SH-SY5Y (cell line): ENCODE results near the gene DCLRE1C.

Source experiments
- GATA2 ChIP-seq: IDR thresholded peaks from 2 replicates; pipeline ENCODE4 v1.6.1; 2011; ENCODE audit warnings: mild to moderate bottlenecking, low read depth, low read length
- GATA3 ChIP-seq: IDR thresholded peaks from 2 replicates; pipeline ENCODE4 v1.6.1; 2011; ENCODE audit warnings: low read depth, mild to moderate bottlenecking, low read length, moderate library complexity

Gene DCLRE1C

DNA sequence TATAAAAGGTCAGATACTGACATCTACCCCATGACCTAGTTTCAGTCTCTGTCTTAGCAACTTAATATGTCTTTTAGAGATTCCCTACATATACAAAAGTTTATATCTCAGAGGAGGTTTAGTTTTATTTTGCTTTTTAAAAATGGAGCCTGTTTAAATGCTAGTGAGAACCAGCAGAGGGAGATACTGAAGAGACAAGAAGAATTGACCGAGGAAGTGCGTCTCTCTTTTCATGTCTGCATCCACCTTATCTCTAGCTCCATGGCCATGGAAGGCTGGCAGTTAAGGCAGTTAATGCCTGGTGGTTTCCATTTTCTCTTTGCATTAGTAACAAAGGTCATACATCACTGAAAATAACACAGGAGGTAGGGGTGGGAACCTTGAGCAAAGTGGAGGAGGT is 64.6 kb downstream of the DCLRE1C start:
- TF ChIP-seq GATA2 (no peak), GATA3 (no peak)

DNA sequence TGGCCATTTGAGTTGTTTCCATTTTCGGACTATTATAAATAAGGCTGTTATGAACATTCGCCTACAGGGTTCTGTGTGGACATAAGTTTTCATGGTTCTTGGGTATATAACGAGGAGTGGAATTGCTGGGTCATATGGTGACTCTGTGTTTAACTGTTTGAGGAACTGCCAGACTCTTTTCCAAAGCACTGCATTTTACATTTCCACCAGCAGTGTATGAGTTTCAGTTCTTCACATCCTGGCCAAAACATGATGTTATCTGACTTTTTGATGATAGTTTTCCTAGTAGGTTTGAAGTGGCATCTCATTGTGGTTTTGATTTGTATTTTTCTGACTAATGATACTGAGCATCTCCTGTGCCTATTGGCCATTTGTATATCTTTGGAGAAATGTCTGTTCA is 69.8 kb downstream of the DCLRE1C start:
- TF ChIP-seq GATA3: no peak
- TF ChIP-seq GATA2: no peak

DNA sequence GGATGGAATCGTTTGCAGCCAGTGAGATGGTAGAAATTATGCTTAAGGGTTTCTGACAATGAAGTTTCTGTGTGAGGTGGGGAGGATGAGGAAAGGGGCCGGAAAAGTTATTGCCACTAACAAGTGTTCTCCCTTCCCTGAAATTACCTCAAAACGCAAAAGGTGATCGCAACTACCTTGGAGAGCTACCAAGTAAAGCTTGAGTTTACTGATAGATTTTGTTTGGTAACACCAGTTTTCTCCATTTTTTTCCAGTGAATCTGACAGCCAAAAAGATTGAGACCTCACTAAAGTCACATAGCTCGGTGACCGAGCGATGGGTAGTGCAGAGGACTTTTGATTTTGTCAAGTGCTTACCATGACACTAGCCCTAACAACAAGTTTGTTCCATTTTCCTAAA is 73.7 kb downstream of the DCLRE1C start:
- TF ChIP-seq GATA3 (no peak), GATA2 (no peak)

DNA sequence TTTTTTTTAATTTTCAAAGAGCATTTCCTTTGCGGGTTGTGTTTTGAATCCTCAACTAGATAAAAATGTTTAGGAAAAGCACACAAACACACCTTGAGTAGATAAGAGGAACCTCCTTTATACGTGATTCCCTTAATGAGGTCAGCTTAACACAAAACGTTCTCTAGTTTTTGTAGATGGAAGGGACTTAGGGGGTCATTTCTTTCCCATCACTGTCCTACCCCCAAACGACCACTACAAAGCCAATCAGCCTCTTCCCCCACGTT is 74.0 kb downstream of the DCLRE1C start:
- TF ChIP-seq GATA3 (no peak), GATA2 (no peak)

DNA sequence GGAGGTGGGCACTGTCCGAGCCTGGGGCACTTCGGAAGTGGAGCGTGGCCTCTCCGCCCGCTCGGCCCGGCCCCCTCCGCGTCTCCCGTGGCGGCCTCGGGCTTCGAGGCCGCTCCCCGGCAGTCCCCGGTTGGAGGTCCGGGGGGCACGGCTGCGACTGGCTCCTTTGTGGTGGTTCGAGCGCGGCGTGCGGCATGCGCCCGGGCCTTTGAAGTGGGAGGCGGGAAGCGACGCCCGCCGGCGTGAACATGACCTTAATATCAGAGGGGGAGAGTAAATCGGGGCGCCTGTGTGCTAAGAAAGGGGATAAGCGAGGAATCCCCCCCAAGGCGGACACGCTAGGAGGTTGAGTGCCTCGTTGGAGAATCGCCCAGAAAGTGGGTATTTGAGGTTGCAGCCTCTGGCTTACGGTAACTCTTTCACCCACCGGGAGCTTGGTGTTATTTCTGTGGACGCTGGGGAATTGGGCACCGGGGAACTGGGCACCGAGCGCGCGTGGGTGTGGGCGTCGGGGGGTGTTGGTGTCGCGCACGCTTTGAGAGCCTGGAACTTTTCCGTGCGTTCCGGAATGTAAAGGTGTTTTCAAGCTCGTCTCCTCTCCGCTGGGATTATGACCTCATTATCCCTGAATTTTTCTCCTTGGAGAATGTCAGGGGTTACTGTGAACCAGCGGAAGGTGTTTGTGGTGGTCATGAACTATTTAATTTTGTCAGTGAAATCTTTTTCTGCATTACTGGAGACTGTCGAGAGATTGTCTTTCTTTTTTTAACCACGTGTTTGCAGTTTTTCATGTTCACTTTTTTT is 74.6 kb downstream of the DCLRE1C start:
- TF ChIP-seq GATA2: no peak

DNA sequence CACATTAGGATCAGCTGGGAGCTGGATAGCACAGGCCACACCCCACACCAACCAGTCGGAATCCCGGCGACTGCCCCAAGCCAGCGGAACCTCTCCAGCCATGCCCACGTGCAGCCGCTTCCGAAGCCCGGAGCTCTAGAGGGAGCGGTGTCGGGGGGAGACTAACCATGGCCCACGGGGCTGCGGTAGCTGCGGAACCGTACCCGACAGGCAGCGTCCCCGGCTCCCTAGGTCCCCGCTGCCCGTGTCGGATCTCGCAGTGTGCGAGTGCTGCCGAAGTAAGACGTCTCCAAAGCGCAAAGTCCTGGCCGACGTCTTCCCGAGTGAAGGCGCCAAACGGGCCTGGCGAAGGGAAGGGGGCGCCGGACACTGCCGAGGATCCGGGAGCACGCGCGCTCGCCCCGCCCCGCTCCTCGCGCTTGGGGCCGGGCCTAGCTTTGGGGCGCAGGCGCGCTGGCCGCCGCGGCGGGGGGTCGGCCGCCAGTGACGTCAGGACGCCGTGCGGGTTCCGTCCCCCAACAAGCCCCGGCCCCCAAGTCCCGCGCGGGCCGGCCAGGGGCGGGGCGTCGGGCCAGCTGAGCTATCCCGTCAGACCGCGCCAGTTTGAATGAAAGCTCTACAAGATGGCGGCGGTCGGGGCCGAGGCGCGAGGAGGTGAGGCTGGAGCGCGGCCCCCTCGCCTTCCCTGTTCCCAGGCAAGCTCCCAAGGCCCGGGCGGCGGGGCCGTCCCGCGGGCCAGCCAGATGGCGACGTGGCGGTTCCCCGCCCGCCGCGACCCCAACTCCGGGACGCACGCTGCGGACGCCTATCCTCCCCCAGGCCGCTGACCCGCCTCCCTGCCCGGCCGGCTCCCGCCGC is 75.4 kb downstream of the DCLRE1C start, which contains the start of gene SUV39H2:
Gene SUV39H2, plus strand, starts transcription at position 601 of the 858 bp plus-strand sequence. Its CDS starts 23 bp downstream, at position 624.
- TF ChIP-seq GATA2 (no peak), GATA3 (no peak)

DNA sequence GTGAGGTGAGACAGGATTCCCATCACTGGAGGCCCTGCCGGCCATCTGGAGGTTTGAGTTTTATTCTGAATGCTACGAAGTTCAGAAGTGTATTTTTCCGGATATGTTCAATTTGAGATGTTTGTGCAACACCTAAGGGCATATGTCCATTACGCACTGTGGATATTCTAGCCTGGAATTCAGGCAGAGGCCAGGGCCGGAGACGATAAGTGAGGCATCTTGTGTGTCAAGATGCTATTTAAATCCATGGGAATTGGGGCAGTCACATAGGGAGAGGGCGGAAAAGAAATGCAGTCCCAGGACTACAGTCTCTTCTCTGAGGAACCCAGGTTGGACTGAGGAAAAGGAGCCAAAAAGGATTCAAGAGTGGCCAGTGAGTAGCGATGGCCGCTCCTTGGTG is 77.1 kb downstream of the DCLRE1C start:
- no peak for TF ChIP-seq GATA3
- TF ChIP-seq GATA2: no peak

DNA sequence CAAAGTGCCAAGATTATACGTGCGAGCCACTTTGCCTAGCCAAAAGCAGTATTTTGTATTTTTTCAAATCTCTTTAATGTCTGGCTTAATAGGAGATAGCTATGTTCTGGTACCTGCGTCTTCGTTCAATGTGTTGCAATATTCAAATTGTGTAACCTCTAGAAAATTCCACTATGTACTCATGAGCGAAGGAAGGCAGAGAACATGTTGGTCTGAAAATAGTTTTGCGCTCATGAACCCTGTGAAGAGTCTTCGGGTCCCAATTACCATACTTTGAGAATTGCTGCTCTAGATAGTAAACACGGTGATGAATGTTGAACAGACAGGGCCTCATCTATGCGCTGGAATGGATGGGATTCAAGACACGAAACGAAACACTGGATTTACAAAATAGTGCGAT is 78.0 kb downstream of the DCLRE1C start:
- TF ChIP-seq GATA3 (no peak), GATA2 (no peak)

DNA sequence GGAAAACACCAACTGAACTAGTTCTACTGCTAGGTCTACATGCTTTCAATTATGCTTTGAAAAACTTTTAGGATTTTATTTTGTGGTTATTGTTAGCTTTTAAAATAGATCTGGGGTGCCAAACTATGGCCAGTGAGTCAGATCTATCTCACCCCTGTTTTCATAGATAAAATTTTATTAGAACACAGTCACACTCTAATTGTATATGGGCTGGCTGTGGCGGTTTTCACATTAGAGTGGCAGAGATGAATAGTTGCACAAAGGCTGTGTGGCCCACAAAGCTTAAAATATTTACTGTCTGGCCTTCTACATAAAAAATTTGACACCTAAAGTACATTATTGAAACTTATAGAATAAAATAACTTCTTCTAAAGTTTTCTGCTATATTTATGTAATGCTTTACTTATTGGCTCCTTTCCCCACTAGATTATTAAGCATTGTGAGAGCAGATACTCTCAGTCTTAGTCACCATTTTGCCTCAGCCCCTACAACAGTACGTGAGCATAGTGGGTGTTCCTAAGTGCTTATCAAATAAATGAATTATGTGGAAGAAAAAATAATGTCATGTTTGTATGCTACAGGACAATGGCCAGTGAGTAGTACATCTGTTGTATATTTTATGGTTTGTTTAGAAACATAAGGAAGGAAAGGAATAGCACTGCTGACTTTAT is 80.7 kb downstream of the DCLRE1C start:
- no peak for TF ChIP-seq GATA3

DNA sequence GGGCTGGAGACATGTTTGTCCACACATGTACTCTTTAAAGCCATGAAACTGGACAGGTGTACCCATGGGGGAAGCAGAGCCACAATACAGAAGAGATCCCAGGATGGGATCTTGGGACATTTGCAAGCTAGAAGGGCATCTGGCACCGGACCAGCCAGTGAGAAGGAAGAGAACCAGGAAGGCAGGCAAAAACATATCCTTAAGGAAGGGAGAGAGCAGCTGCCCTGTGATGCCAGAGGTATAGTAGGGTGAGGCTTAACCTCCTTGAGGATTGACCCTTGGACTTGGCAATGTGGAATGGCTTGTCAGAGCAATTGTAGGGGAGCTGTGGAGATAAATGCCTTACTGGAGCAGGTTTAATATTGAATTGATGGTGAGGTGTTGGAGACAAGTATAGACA is 93.1 kb downstream of the DCLRE1C start:
- TF ChIP-seq GATA3 (no peak), GATA2 (no peak)

DNA sequence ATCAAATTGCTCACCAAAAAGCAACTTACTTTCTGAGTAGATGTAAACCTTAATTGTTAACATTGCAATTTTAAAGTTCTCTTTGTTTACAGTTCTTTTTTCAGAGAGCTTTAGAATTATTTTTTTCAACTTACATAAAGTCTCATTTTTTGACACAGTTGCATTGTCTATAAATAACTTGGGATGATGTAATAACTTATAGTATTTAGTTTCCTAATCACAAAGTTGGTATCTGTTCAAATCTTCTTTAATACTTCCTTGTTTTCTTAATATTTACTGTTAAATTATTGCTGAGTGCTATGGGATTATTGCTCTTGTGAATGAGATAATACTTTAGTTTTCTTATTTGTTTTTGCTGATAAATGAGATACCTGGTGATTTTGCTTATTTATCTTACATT is 94.1 kb downstream of the DCLRE1C start:
- TF ChIP-seq GATA3 (no peak), GATA2 (no peak)

DNA sequence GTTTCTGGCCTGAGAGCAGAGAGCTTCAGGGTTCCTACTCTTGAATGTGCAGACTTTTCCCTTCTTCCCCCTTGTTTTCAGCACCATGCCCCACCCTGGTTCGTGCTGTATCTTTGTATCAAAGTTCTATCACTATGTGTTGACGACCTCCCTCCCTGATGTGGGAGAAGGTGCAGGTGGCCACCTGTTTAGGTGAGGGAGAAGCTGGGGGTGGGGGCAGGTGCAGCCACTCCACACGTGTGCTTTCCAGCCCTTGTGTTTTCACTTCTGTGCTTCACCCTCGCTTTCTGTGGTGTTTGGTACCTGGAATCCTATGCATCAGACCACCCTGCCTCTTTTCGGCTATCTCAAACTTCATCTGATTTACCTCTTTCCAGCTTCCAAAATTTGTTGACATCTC is 94.9 kb downstream of the DCLRE1C start:
- TF ChIP-seq GATA3 (no peak), GATA2 (no peak)

DNA sequence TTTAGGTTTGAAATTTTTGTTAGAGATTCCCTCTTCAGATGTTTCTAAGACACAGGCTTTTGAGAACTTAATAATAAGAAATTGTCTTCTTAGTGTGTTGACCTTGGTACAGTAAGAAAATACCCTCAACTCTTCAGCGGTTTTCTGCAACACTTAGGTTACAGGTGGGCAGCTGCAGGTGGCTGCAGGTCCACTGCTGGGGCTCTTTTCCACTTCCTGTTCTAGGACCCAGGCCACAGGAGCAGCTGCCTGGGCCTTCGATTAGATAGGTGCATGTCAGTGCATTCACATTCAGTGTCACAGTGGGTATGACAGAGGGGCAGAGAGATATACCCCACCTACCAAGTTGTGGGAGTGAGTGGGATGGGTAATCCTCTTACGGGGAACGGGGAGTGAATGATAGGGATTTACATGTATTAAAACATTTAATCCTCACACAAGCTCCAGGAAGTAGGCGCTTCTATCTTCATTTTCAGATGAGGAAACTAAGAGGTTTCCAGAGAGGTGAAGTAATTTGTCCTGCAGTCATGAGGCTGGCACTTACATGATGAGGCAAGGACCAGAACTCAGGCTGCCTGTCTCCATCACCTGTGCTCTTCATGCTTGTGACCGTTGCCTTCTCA is 95.4 kb downstream of the DCLRE1C start:
- no peak for TF ChIP-seq GATA3
- TF ChIP-seq GATA2: no peak

DNA sequence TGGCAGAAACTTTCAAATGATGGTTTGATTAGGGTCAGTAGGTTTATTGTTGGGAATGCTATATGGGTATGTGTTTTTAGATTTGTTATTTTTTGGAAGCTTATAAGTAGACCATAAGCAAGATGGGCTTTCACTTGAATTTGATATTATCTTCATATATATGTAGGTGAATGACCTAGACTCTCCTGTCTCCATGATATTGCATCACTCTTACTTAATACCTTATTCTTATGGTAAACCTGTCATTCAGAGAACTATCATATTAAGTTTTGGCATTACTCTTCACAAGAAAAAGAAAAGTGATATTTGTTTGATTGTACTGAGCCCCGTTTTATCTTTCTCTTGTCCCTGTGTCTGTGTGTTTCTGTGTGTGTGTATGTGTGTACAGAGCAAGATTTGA is 98.4 kb downstream of the DCLRE1C start:
- TF ChIP-seq GATA3: no peak
- no peak for TF ChIP-seq GATA2

DNA sequence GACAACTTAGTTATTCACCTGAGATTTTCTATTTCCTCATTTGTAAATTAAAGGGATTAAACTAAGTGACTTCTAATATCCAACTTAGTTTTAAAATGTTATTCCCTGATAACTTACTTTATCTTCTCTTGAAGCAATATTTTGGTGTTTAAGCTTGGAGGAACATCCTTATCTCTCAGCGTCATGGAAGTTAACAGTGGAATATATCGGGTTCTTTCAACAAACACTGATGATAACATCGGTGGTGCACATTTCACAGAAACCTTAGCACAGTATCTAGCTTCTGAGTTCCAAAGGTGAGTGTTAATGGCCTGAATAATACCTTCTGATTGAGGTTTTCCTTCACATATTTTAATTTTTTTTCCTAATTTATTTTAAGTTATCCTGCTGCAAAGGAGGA is 101.7 kb downstream of the DCLRE1C start:
- no peak for TF ChIP-seq GATA2
- no peak for TF ChIP-seq GATA3
